Astrocyte (in vitro differentiated cells and primary cell): ENCODE results near the gene TMEM201. TPM values are rescaled to one million over a fixed set of nuclear protein-coding genes. Genes with fewer than 3 reads are reported as not detected.

Source experiments
- DNase-seq: peaks from one replicate; pipeline ENCODE4 v3.0.0-alpha.2; 2010; ENCODE audit warnings: low read depth
- FAIRE-seq: peaks from 2 replicates; lab custom pipeline; 2011; peaks lifted over from hg19 to GRCh38; lab: Jason Lieb, UNC
- H2AFZ ChIP-seq: 2 replicates; pipeline ENCODE4 v1.6.0; 2012; ENCODE audit warnings: low read depth, low read length, inconsistent platforms
- H3K27ac ChIP-seq: 2 replicates; pipeline ENCODE4 v1.5.1; 2011; ENCODE audit warnings: low read depth, low read length, inconsistent platforms
- H3K27me3 ChIP-seq: 2 replicates; pipeline ENCODE4 v1.6.0; 2011; ENCODE audit warnings: low read length, inconsistent platforms; ENCODE audit not compliant: insufficient read depth
- H3K36me3 ChIP-seq: 2 replicates; pipeline ENCODE4 v1.5.1; 2011; ENCODE audit warnings: low read length, inconsistent platforms; ENCODE audit not compliant: insufficient read depth
- H3K4me1 ChIP-seq: 2 replicates; pipeline ENCODE4 v1.5.1; 2011; ENCODE audit warnings: low read length, inconsistent platforms; ENCODE audit not compliant: insufficient read depth
- H3K4me2 ChIP-seq: 2 replicates; pipeline ENCODE4 v1.6.0; 2012; ENCODE audit warnings: low read length, inconsistent platforms
- H3K4me3 ChIP-seq: 2 replicates; pipeline ENCODE4 v1.5.1; 2011; ENCODE audit warnings: low read depth, mild to moderate bottlenecking, low read length, inconsistent platforms; ENCODE audit not compliant: insufficient read depth
- H3K79me2 ChIP-seq: 2 replicates; pipeline ENCODE4 v1.6.0; 2012; ENCODE audit warnings: mild to moderate bottlenecking, low read length, inconsistent platforms; ENCODE audit not compliant: insufficient read depth
- H3K9ac ChIP-seq: 2 replicates; pipeline ENCODE4 v1.6.0; 2012; ENCODE audit warnings: mild to moderate bottlenecking, low read length, inconsistent platforms
- H3K9me3 ChIP-seq: 2 replicates; pipeline ENCODE4 v1.5.1; 2012; ENCODE audit warnings: low read depth, mild to moderate bottlenecking, low read length, inconsistent platforms; ENCODE audit not compliant: insufficient read depth
- H4K20me1 ChIP-seq: 2 replicates; pipeline ENCODE4 v1.6.0; 2012; ENCODE audit warnings: low read length, inconsistent platforms; ENCODE audit not compliant: insufficient read depth
- H3K27ac Mint-ChIP-seq: one replicate; pipeline ENCODE4 v1.8.0; 2021; ENCODE audit warnings: mild to moderate bottlenecking, mixed read lengths; ENCODE audit not compliant: unreplicated experiment
- H3K27me3 Mint-ChIP-seq: one replicate; pipeline ENCODE4 v1.8.0; 2021; ENCODE audit warnings: low read depth, mixed read lengths; ENCODE audit not compliant: unreplicated experiment
- H3K36me3 Mint-ChIP-seq: one replicate; pipeline ENCODE4 v1.8.0; 2021; ENCODE audit warnings: low read depth, mixed read lengths; ENCODE audit not compliant: unreplicated experiment
- H3K4me1 Mint-ChIP-seq: one replicate; pipeline ENCODE4 v1.8.0; 2021; ENCODE audit warnings: low read depth, mixed read lengths; ENCODE audit not compliant: unreplicated experiment
- H3K4me3 Mint-ChIP-seq: one replicate; pipeline ENCODE4 v1.8.0; 2021; ENCODE audit warnings: mild to moderate bottlenecking, moderate library complexity, mixed read lengths; ENCODE audit not compliant: unreplicated experiment
- H3K9me3 Mint-ChIP-seq: one replicate; pipeline ENCODE4 v1.8.0; 2021; ENCODE audit warnings: mild to moderate bottlenecking, mixed read lengths; ENCODE audit not compliant: unreplicated experiment
- EZH2 ChIP-seq: IDR thresholded peaks from 2 replicates; pipeline ENCODE4 v1.6.1; 2012; ENCODE audit warnings: mild to moderate bottlenecking, low read length, inconsistent platforms; ENCODE audit not compliant: insufficient read depth
- total RNA-seq: library from RNA; stranded (reverse); gene quantifications from 2 replicates; pipeline ENCODE4 v1.2.1, GENCODE V29; 2021
- TF ChIP-seq, protein P1 (sequence below): IDR thresholded peaks from 2 replicates; pipeline ENCODE4 v1.5.1; 2011; ENCODE audit warnings: low read depth, mild to moderate bottlenecking, inconsistent platforms, low read length, moderate library complexity; ENCODE audit not compliant: insufficient read depth

The TMEM201 gene
- total RNA-seq, 1 donor from 2014 or later, result 10.0 TPM

DNA sequence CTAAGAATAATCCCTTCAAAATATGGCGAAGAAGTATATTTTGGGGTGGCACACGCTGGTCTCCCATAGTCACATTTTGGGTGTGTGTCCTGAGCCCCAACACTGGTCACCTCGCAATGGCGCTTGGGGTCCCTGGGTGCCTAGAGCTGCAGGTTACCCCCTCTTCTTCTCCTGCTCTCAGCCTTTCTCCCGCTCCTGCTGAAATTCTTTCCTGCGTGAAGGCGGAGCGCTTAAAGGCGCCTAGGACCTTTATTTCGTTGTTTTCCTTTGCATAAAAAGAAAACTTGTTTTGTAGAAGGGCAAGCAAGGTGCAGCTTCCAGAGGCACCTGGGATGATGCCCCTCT is 62.5 kb downstream of the TMEM201 start:
- Mint-ChIP-seq H3K27ac (no peak overlapping the region), H3K36me3 (no peaks in the 10 kb centered on the region), H3K4me3 (peak overlapping the region; percentile 78), H3K9me3 (no peaks in the 10 kb centered on the region), H3K4me1 (no peaks in the 10 kb centered on the region), H3K27me3 (peaks cover 48% of the 10 kb centered on the region)
- Histone ChIP-seq H3K4me3 (peak overlapping the region; percentile 49), H2AFZ (peak overlapping the region; percentile 47), H3K9ac (no peak overlapping the region), H3K4me2 (peak overlapping the region; percentile 84), H4K20me1 (peaks cover 3% of the 10 kb centered on the region), H3K27me3 (peaks cover 18% of the 10 kb centered on the region), H3K9me3 (no peaks in the 10 kb centered on the region), H3K36me3 (no peaks in the 10 kb centered on the region), H3K27ac (no peak overlapping the region), H3K79me2 (no peaks in the 10 kb centered on the region), H3K4me1 (peaks cover 2% of the 10 kb centered on the region)
- FAIRE-seq (no peak), DNase-seq (no peak)
- no peak for TF ChIP-seq EZH2
- TF ChIP-seq, protein P1, sequence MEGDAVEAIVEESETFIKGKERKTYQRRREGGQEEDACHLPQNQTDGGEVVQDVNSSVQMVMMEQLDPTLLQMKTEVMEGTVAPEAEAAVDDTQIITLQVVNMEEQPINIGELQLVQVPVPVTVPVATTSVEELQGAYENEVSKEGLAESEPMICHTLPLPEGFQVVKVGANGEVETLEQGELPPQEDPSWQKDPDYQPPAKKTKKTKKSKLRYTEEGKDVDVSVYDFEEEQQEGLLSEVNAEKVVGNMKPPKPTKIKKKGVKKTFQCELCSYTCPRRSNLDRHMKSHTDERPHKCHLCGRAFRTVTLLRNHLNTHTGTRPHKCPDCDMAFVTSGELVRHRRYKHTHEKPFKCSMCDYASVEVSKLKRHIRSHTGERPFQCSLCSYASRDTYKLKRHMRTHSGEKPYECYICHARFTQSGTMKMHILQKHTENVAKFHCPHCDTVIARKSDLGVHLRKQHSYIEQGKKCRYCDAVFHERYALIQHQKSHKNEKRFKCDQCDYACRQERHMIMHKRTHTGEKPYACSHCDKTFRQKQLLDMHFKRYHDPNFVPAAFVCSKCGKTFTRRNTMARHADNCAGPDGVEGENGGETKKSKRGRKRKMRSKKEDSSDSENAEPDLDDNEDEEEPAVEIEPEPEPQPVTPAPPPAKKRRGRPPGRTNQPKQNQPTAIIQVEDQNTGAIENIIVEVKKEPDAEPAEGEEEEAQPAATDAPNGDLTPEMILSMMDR, result no peak

DNA sequence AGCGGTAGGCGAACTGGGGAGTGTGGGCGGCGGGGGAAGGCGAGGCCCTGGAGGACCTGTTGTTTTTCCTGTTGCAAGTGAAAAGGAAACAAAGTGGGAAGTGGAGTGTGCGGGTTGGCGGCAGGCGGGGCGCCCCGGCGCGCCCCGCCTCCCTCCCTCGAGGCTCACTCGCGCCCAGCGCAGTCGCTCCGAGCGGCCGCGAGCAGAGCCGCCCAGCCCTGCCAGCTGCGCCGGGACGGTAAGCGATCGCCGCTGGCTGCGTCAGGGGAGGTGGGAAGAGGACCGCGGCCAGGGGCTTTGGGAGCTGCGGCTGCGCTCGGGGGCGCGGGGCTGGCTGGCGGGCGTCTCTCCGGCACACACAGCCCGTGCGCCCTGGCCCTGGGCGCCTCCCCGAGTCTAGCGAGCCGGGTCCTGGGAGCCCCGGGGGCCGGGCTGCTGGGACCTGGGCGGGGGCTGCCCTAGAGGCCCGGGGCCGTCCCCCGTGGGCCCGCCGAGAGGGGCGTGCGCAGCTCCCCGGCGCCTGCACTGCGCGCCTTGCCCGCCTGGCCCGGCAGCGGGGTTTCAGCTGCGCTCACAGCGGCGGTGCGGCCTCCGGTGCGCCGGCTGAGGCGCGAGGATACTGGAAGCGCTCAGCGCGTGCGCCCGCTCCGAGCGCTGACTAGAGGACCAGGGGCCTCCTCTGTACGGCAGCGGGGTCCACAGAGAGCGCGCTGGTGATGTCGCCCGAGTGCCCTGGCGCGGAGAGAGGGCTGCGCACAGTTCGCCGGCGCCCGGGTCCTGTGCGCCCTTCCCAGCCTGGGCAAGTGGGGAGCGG is 63.1 kb downstream of the TMEM201 start, which contains the start of gene PIK3CD:
Gene PIK3CD (plus strand): TSS at position 167 of the 814 bp plus-strand sequence. CDS start 58,725 bp downstream, outside the sequence.
- Histone ChIP-seq H2AFZ (peak within 1 kb of the TSS; percentile 66), H3K36me3 (no peaks in the 10 kb centered on the region)
- no peak within 1 kb of the TSS for H3K27ac Mint-ChIP-seq

More for the DNA sequence above, 63.1 kb downstream of the TMEM201 start, which contains the start of gene PIK3CD:
- no peak within 1 kb of the TSS for H3K9ac ChIP-seq
- peak within 1 kb of the TSS; percentile 78 for H3K4me3 Mint-ChIP-seq
- FAIRE-seq (no peak), DNase-seq (peak; percentile 44)
- H3K9me3 ChIP-seq, result no peaks in the 10 kb centered on the region
- H3K4me3 ChIP-seq, result peak within 1 kb of the TSS; percentile 49
- peaks cover 3% of the 10 kb centered on the region for H4K20me1 ChIP-seq
- no peaks in the 10 kb centered on the region for H3K79me2 ChIP-seq
- H3K4me2 ChIP-seq, result peak within 1 kb of the TSS; percentile 84
- no peak for TF ChIP-seq EZH2
- TF ChIP-seq, protein P1, result no peak
- H3K4me1 ChIP-seq, result peaks cover 2% of the 10 kb centered on the region
- H3K27me3 Mint-ChIP-seq, result peaks cover 48% of the 10 kb centered on the region
- no peaks in the 10 kb centered on the region for H3K9me3 Mint-ChIP-seq
- no peaks in the 10 kb centered on the region for H3K4me1 Mint-ChIP-seq
- H3K27me3 ChIP-seq, result peaks cover 18% of the 10 kb centered on the region
- H3K36me3 Mint-ChIP-seq, result no peaks in the 10 kb centered on the region
- H3K27ac ChIP-seq, result no peak within 1 kb of the TSS
